Astrocyte (in vitro differentiated cells and primary cell): ENCODE measurements around the gene CACNA1E. TPM values are rescaled to one million over a fixed set of nuclear protein-coding genes. Genes with fewer than 3 reads are reported as not detected.

Source experiments
- DNase-seq: peaks from one replicate; pipeline ENCODE4 v3.0.0-alpha.2; 2010; ENCODE audit warnings: low read depth
- FAIRE-seq: peaks from 2 replicates; lab custom pipeline; 2011; peaks lifted over from hg19 to GRCh38; lab: Jason Lieb, UNC
- H2AFZ ChIP-seq: 2 replicates; pipeline ENCODE4 v1.6.0; 2012; ENCODE audit warnings: low read depth, low read length, inconsistent platforms
- H3K27ac ChIP-seq: 2 replicates; pipeline ENCODE4 v1.5.1; 2011; ENCODE audit warnings: low read depth, low read length, inconsistent platforms
- H3K27me3 ChIP-seq: 2 replicates; pipeline ENCODE4 v1.6.0; 2011; ENCODE audit warnings: low read length, inconsistent platforms; ENCODE audit not compliant: insufficient read depth
- H3K36me3 ChIP-seq: 2 replicates; pipeline ENCODE4 v1.5.1; 2011; ENCODE audit warnings: low read length, inconsistent platforms; ENCODE audit not compliant: insufficient read depth
- H3K4me1 ChIP-seq: 2 replicates; pipeline ENCODE4 v1.5.1; 2011; ENCODE audit warnings: low read length, inconsistent platforms; ENCODE audit not compliant: insufficient read depth
- H3K4me2 ChIP-seq: 2 replicates; pipeline ENCODE4 v1.6.0; 2012; ENCODE audit warnings: low read length, inconsistent platforms
- H3K4me3 ChIP-seq: 2 replicates; pipeline ENCODE4 v1.5.1; 2011; ENCODE audit warnings: low read depth, mild to moderate bottlenecking, low read length, inconsistent platforms; ENCODE audit not compliant: insufficient read depth
- H3K79me2 ChIP-seq: 2 replicates; pipeline ENCODE4 v1.6.0; 2012; ENCODE audit warnings: mild to moderate bottlenecking, low read length, inconsistent platforms; ENCODE audit not compliant: insufficient read depth
- H3K9ac ChIP-seq: 2 replicates; pipeline ENCODE4 v1.6.0; 2012; ENCODE audit warnings: mild to moderate bottlenecking, low read length, inconsistent platforms
- H3K9me3 ChIP-seq: 2 replicates; pipeline ENCODE4 v1.5.1; 2012; ENCODE audit warnings: low read depth, mild to moderate bottlenecking, low read length, inconsistent platforms; ENCODE audit not compliant: insufficient read depth
- H4K20me1 ChIP-seq: 2 replicates; pipeline ENCODE4 v1.6.0; 2012; ENCODE audit warnings: low read length, inconsistent platforms; ENCODE audit not compliant: insufficient read depth
- H3K27ac Mint-ChIP-seq: one replicate; pipeline ENCODE4 v1.8.0; 2021; ENCODE audit warnings: mild to moderate bottlenecking, mixed read lengths; ENCODE audit not compliant: unreplicated experiment
- H3K27me3 Mint-ChIP-seq: one replicate; pipeline ENCODE4 v1.8.0; 2021; ENCODE audit warnings: low read depth, mixed read lengths; ENCODE audit not compliant: unreplicated experiment
- H3K36me3 Mint-ChIP-seq: one replicate; pipeline ENCODE4 v1.8.0; 2021; ENCODE audit warnings: low read depth, mixed read lengths; ENCODE audit not compliant: unreplicated experiment
- H3K4me1 Mint-ChIP-seq: one replicate; pipeline ENCODE4 v1.8.0; 2021; ENCODE audit warnings: low read depth, mixed read lengths; ENCODE audit not compliant: unreplicated experiment
- H3K4me3 Mint-ChIP-seq: one replicate; pipeline ENCODE4 v1.8.0; 2021; ENCODE audit warnings: mild to moderate bottlenecking, moderate library complexity, mixed read lengths; ENCODE audit not compliant: unreplicated experiment
- H3K9me3 Mint-ChIP-seq: one replicate; pipeline ENCODE4 v1.8.0; 2021; ENCODE audit warnings: mild to moderate bottlenecking, mixed read lengths; ENCODE audit not compliant: unreplicated experiment
- EZH2 ChIP-seq: IDR thresholded peaks from 2 replicates; pipeline ENCODE4 v1.6.1; 2012; ENCODE audit warnings: mild to moderate bottlenecking, low read length, inconsistent platforms; ENCODE audit not compliant: insufficient read depth
- total RNA-seq: library from RNA; stranded (reverse); gene quantifications from 2 replicates; pipeline ENCODE4 v1.2.1, GENCODE V29; 2021
- TF ChIP-seq, protein P1 (sequence below): IDR thresholded peaks from 2 replicates; pipeline ENCODE4 v1.5.1; 2011; ENCODE audit warnings: low read depth, mild to moderate bottlenecking, inconsistent platforms, low read length, moderate library complexity; ENCODE audit not compliant: insufficient read depth

Gene CACNA1E
- total RNA-seq, 1 donor from 2014 or later: 0.07 TPM

DNA sequence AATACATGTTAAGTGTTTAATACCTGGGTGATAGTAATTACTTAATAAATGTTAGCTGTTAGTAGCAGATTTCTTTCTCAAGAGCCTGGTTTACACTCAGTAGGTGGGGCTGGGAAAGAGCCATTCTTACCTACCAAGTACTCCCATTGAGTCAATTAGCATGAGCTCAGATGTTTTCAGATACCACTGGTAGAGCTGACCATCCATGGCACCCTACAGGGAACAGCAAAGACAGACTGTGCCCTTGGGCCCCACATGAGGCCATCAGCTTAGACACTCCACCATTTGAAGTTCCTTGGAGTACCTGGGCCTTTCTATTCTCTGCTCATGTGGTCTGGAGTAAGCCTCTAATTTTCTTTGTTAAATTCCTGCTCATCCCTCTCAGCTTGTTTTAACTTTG, 179.3 kb downstream of the CACNA1E start:
- Histone ChIP-seq H3K4me2 (no peak overlapping the region), H3K4me3 (no peak overlapping the region), H3K9ac (no peak overlapping the region), H4K20me1 (no peaks in the 10 kb centered on the region), H3K27me3 (no peaks in the 10 kb centered on the region), H3K4me1 (no peaks in the 10 kb centered on the region), H3K36me3 (no peaks in the 10 kb centered on the region), H2AFZ (no peak overlapping the region), H3K27ac (no peak overlapping the region), H3K79me2 (no peaks in the 10 kb centered on the region), H3K9me3 (no peaks in the 10 kb centered on the region)
- Mint-ChIP-seq H3K4me3 (no peak overlapping the region), H3K27me3 (peaks cover 4% of the 10 kb centered on the region), H3K36me3 (no peaks in the 10 kb centered on the region), H3K4me1 (peaks cover 4% of the 10 kb centered on the region), H3K9me3 (peaks cover 2% of the 10 kb centered on the region), H3K27ac (no peak overlapping the region)
- DNase-seq: no peak
- no peak for FAIRE-seq
- TF ChIP-seq, protein P1, sequence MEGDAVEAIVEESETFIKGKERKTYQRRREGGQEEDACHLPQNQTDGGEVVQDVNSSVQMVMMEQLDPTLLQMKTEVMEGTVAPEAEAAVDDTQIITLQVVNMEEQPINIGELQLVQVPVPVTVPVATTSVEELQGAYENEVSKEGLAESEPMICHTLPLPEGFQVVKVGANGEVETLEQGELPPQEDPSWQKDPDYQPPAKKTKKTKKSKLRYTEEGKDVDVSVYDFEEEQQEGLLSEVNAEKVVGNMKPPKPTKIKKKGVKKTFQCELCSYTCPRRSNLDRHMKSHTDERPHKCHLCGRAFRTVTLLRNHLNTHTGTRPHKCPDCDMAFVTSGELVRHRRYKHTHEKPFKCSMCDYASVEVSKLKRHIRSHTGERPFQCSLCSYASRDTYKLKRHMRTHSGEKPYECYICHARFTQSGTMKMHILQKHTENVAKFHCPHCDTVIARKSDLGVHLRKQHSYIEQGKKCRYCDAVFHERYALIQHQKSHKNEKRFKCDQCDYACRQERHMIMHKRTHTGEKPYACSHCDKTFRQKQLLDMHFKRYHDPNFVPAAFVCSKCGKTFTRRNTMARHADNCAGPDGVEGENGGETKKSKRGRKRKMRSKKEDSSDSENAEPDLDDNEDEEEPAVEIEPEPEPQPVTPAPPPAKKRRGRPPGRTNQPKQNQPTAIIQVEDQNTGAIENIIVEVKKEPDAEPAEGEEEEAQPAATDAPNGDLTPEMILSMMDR: no peak
- TF ChIP-seq EZH2: no peak

DNA sequence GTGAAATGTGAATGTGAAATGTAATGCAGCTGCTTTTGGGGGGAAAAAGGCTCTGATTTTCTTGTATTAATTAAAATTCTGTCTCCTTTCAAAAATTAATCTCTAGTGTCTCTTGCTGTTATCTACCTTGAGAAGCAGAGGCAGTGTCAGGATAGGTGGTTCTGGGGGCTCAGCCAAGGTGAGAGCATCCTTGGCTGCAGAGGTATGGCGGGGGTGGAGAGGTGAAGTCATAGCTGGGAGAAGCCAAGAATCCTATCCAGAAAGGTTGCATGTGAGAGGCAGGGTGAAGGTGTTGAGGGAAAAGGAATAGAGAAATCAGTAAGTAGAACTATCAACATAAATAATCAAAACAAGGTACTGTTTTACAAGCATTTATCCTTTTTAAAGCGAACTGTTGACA, 181.2 kb downstream of the CACNA1E start:
- no peak overlapping the region for H3K4me3 ChIP-seq
- H3K9me3 ChIP-seq: no peaks in the 10 kb centered on the region
- Mint-ChIP-seq H3K36me3 (no peaks in the 10 kb centered on the region), H3K9me3 (peaks cover 2% of the 10 kb centered on the region), H3K27me3 (peaks cover 4% of the 10 kb centered on the region), H3K4me1 (peaks cover 13% of the 10 kb centered on the region), H3K27ac (no peak overlapping the region), H3K4me3 (no peak overlapping the region)
- no peak overlapping the region for H2AFZ ChIP-seq
- no peaks in the 10 kb centered on the region for H3K27me3 ChIP-seq
- no peak overlapping the region for H3K9ac ChIP-seq
- TF ChIP-seq, protein P1: no peak
- TF ChIP-seq EZH2: no peak
- no peaks in the 10 kb centered on the region for H3K79me2 ChIP-seq
- H3K4me1 ChIP-seq: no peaks in the 10 kb centered on the region
- DNase-seq (no peak), FAIRE-seq (no peak)
- H4K20me1 ChIP-seq: no peaks in the 10 kb centered on the region
- no peaks in the 10 kb centered on the region for H3K36me3 ChIP-seq
- no peak overlapping the region for H3K27ac ChIP-seq
- no peak overlapping the region for H3K4me2 ChIP-seq

DNA sequence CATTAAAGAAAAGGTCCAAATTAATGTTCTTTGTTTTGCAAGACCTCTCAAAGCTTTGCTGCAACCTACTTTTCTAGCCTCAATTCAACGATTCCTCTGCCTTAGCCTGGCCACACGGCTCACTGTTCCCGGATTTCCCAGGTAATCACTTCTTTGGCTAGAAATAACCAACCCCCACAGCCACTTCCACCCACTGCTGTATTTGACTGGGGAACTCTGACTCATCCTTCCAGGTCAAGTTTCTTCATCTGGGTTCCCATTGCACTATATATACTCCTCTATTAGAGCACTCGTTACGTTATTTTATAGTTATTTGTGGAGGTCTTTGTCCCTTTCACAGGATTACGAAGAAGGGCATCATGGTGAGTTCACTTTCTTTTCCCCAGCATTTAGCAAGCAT, 185.9 kb downstream of the CACNA1E start:
- DNase-seq (peak; percentile 9), FAIRE-seq (no peak)
- H3K27me3 Mint-ChIP-seq: peaks cover 8% of the 10 kb centered on the region
- H3K9me3 ChIP-seq: no peaks in the 10 kb centered on the region
- no peak overlapping the region for H3K4me3 ChIP-seq
- no peak overlapping the region for H3K9ac ChIP-seq
- TF ChIP-seq EZH2: no peak
- TF ChIP-seq, protein P1: no peak
- no peak overlapping the region for H3K4me2 ChIP-seq
- H3K27ac Mint-ChIP-seq: peak overlapping the region; percentile 3
- no peak overlapping the region for H3K27ac ChIP-seq
- no peaks in the 10 kb centered on the region for H3K9me3 Mint-ChIP-seq
- H3K36me3 Mint-ChIP-seq: no peaks in the 10 kb centered on the region
- H3K4me3 Mint-ChIP-seq: no peak overlapping the region
- no peak overlapping the region for H2AFZ ChIP-seq
- H3K4me1 Mint-ChIP-seq: peaks cover 14% of the 10 kb centered on the region
- H4K20me1 ChIP-seq: no peaks in the 10 kb centered on the region
- no peaks in the 10 kb centered on the region for H3K4me1 ChIP-seq
- H3K27me3 ChIP-seq: no peaks in the 10 kb centered on the region
- H3K79me2 ChIP-seq: no peaks in the 10 kb centered on the region
- no peaks in the 10 kb centered on the region for H3K36me3 ChIP-seq
